CD14-positive monocyte (primary cell): Measurements from ENCODE around the gene CCDC86. TPM values are rescaled to one million over a fixed set of nuclear protein-coding genes. Genes with fewer than 3 reads are reported as not detected.

Source experiments
- DNase-seq, 3 donors: peaks; one replicate each; pipeline ENCODE4 v3.0.0-alpha.2; 2011 to 2022
- H2AFZ ChIP-seq: 2 replicates; pipeline ENCODE4 v1.6.0; 2012; ENCODE audit warnings: mild to moderate bottlenecking, low read depth, low read length, inconsistent platforms; ENCODE audit not compliant: insufficient read depth, poor library complexity, severe bottlenecking
- H3K27ac ChIP-seq, 2 donors: 1 replicate in 1 of 2; 2 replicates in 1 of 2; pipeline ENCODE4 v1.5.1; 2012 to 2013; ENCODE audit warnings: low read length in 2 of 2, control low read depth in 1 of 2, inconsistent platforms in 1 of 2, low read depth in 1 of 2, mild to moderate bottlenecking in 1 of 2
- H3K27me3 ChIP-seq, 2 donors: one replicate each; pipeline versions ENCODE4 v1.6.0 to v1.6.1; 2011 to 2013; ENCODE audit warnings: low read length in 2 of 2; ENCODE audit not compliant: control insufficient read depth in 2 of 2, insufficient read depth in 2 of 2
- H3K36me3 ChIP-seq, 2 donors: replicated peaks in 1 of 2; 1 replicate in 1 of 2; 2 replicates in 1 of 2; pipeline versions ENCODE4 v1.5.1 to v1.6.1; 2012 to 2013; ENCODE audit warnings: low read length in 2 of 2, control low read depth in 1 of 2, inconsistent platforms in 1 of 2, mild to moderate bottlenecking in 1 of 2; ENCODE audit not compliant: insufficient read depth in 2 of 2, control insufficient read depth in 1 of 2
- H3K4me1 ChIP-seq, 2 donors: 1 replicate in 1 of 2; 2 replicates in 1 of 2; pipeline versions ENCODE4 v1.5.1 to v1.6.1; 2012 to 2013; ENCODE audit warnings: low read length in 2 of 2, control low read depth in 1 of 2, inconsistent platforms in 1 of 2, mild to moderate bottlenecking in 1 of 2, moderate library complexity in 1 of 2; ENCODE audit not compliant: insufficient read depth in 2 of 2, control insufficient read depth in 1 of 2
- H3K4me2 ChIP-seq: replicated peaks from 2 replicates; pipeline ENCODE3; 2012; ENCODE audit warnings: low read length, moderate library complexity, mild to moderate bottlenecking; ENCODE audit not compliant: poor library complexity, severe bottlenecking; ENCODE audit errors: extremely low read depth
- H3K4me3 ChIP-seq, 3 experiments: fragments of 200-600 bp in 1 of 3; sonication (generic) in 1 of 3; replicated peaks in 1 of 3; 1 replicate in 2 of 3; 2 replicates in 1 of 3; pipeline ENCODE4 v1.5.1; 2011 to 2013; ENCODE audit warnings: low read length in 3 of 3, mild to moderate bottlenecking in 3 of 3, control low read depth in 2 of 3, low read depth in 2 of 3, inconsistent platforms in 1 of 3, moderate library complexity in 1 of 3
- H3K79me2 ChIP-seq: 2 replicates; pipeline ENCODE4 v1.6.0; 2012; ENCODE audit warnings: mild to moderate bottlenecking, control low read depth, inconsistent platforms, low read length, moderate library complexity; ENCODE audit not compliant: insufficient read depth
- H3K9ac ChIP-seq: 2 replicates; pipeline ENCODE4 v1.6.0; 2017; ENCODE audit warnings: low read length, mild to moderate bottlenecking; ENCODE audit not compliant: insufficient read depth, poor library complexity, severe bottlenecking
- H3K9me3 ChIP-seq, 2 donors: replicated peaks in 1 of 2; 1 replicate in 1 of 2; 2 replicates in 1 of 2; pipeline versions ENCODE4 v1.5.1 to v1.6.1; 2012 to 2013; ENCODE audit warnings: low read length in 2 of 2, control low read depth in 1 of 2; ENCODE audit not compliant: control insufficient read depth in 1 of 2, insufficient read depth in 1 of 2
- H4K20me1 ChIP-seq: 2 replicates; pipeline ENCODE4 v1.6.0; 2012; ENCODE audit warnings: mild to moderate bottlenecking, low read length, control low read depth, moderate library complexity; ENCODE audit not compliant: insufficient read depth
- H3K27ac Mint-ChIP-seq, 7 donors: one replicate each; pipeline ENCODE4 v1.8.0; 2020; ENCODE audit warnings: mild to moderate bottlenecking in 7 of 7, mixed read lengths in 7 of 7, moderate library complexity in 6 of 7, inconsistent platforms in 2 of 7
- H3K27me3 Mint-ChIP-seq, 3 donors: one replicate each; pipeline ENCODE4 v1.8.0; 2021 to 2022; ENCODE audit warnings: low read depth in 3 of 3, mild to moderate bottlenecking in 3 of 3, mixed read lengths in 3 of 3, moderate library complexity in 3 of 3, inconsistent platforms in 1 of 3
- H3K36me3 Mint-ChIP-seq, 2 donors: one replicate each; pipeline ENCODE4 v1.8.0; 2020; ENCODE audit warnings: mixed read lengths in 2 of 2, inconsistent platforms in 1 of 2, mild to moderate bottlenecking in 1 of 2
- H3K4me1 Mint-ChIP-seq: one replicate; pipeline ENCODE4 v1.8.0; 2020; ENCODE audit warnings: mild to moderate bottlenecking, mixed read lengths
- H3K4me3 Mint-ChIP-seq, 2 donors: one replicate each; pipeline ENCODE4 v1.8.0; 2020; ENCODE audit warnings: mild to moderate bottlenecking in 2 of 2, mixed read lengths in 2 of 2, moderate library complexity in 1 of 2
- H3K9me3 Mint-ChIP-seq, 7 donors: one replicate each; pipeline ENCODE4 v1.8.0; 2020 to 2022; ENCODE audit warnings: mixed read lengths in 7 of 7, mild to moderate bottlenecking in 6 of 7, moderate library complexity in 6 of 7, inconsistent platforms in 2 of 7
- CTCF ChIP-seq: fragments of 200-600 bp; IDR thresholded peaks from one replicate; pipeline ENCODE4 v1.8.0; 2022; ENCODE audit warnings: antibody characterized with exemption, mild to moderate bottlenecking
- WGBS: methylation state at CpG from one replicate; pipeline ENCODE4 v1.1.5; 2013; ENCODE audit warnings: missing lambda C conversion rate; ENCODE audit not compliant: insufficient coverage; 5-methylcytosine and 5-hydroxymethylcytosine counted together
- intact Hi-C, 2 donors: fragments of 100-400 bp; cut with micrococcal nuclease; formaldehyde crosslinking; loops; one replicate each; pipeline versions ENCODE4 v1.15.0 to v1.15.1; 2023
- polyA plus RNA-seq, 3 donors: library from polyadenylated mRNA; depleted of rRNA in 1 of 3; unstranded in 2 of 3; stranded (reverse) in 1 of 3; fragments of 300-500 nt in 2 of 3; fragments of >200 nt in 1 of 3; fragmentation: Illumina TruSeq in 2 of 3; gene quantifications; 1 replicate in 2 of 3; 2 replicates in 1 of 3; pipeline ENCODE4 v1.2.3, GENCODE V29; 2012 to 2021

The CCDC86 gene
- polyA plus RNA-seq, 3 donors = 7.2 to 10.2 (median 8.3) TPM

- no peak for TF ChIP-seq CTCF
- intact Hi-C loops = no loop called here
- Histone ChIP-seq H3K9ac (no peak overlapping the region), H3K4me2 (no peak overlapping the region), H4K20me1 (no peaks in the 10 kb centered on the region), H3K27me3 (no peaks in the 10 kb centered on the region), H3K36me3 (no peaks in the 10 kb centered on the region), H3K79me2 (no peaks in the 10 kb centered on the region), H3K4me3 (no peak overlapping the region), H3K9me3 (no peaks in the 10 kb centered on the region), H3K4me1 (peaks cover 0 to 8% of the 10 kb centered on the region in 2 donors), H3K27ac (no peak overlapping the region), H2AFZ (no peak overlapping the region)
- no peak overlapping the region for H3K4me3 Mint-ChIP-seq
- no peak overlapping the region for H3K27ac Mint-ChIP-seq
- H3K36me3 Mint-ChIP-seq = no peaks in the 10 kb centered on the region
- 22% methylated on average over 8 of the region's 8 CpGs for WGBS
- peaks cover 11% of the 10 kb centered on the region for H3K4me1 Mint-ChIP-seq
- no peak for DNase-seq
- H3K27me3 Mint-ChIP-seq = peaks cover 4 to 11% (median 9%) of the 10 kb centered on the region in 3 donors
- peaks cover 0 to 4% (median 0%) of the 10 kb centered on the region in 7 donors for H3K9me3 Mint-ChIP-seq
Observed at GRCh38 chr11:60810569-60810968, 31.3 kb upstream of the CCDC86 start.

- H3K27me3 Mint-ChIP-seq = peaks cover 4 to 10% (median 7%) of the 10 kb centered on the region in 3 donors
- WGBS = 50% methylated on average over 1 of the region's 1 CpG
- no peak overlapping the region for H3K4me3 Mint-ChIP-seq
Observed at GRCh38 chr11:60813324-60813723, 28.6 kb upstream of the CCDC86 start.

More at GRCh38 chr11:60813324-60813723, 28.6 kb upstream of the CCDC86 start:
- Histone ChIP-seq H3K27ac (no peak overlapping the region), H3K4me1 (peaks cover 0 to 8% of the 10 kb centered on the region in 2 donors), H3K79me2 (no peaks in the 10 kb centered on the region), H3K4me3 (no peak overlapping the region), H4K20me1 (no peaks in the 10 kb centered on the region), H3K9ac (no peak overlapping the region), H3K27me3 (no peaks in the 10 kb centered on the region), H3K4me2 (no peak overlapping the region), H2AFZ (no peak overlapping the region), H3K36me3 (no peaks in the 10 kb centered on the region), H3K9me3 (peaks cover 12 to 17% of the 10 kb centered on the region in 2 donors)
- peak in 2 of 3 donors; percentile 11 to 28 for DNase-seq
- peaks cover 2 to 19% (median 16%) of the 10 kb centered on the region in 7 donors for H3K9me3 Mint-ChIP-seq
- intact Hi-C loops = no loop called here
- TF ChIP-seq CTCF = no peak
- no peaks in the 10 kb centered on the region for H3K36me3 Mint-ChIP-seq
- H3K27ac Mint-ChIP-seq = no peak overlapping the region
- peaks cover 11% of the 10 kb centered on the region for H3K4me1 Mint-ChIP-seq
